Measurements from ENCODE around the gene JMY. TPM values are rescaled to one million over a fixed set of nuclear protein-coding genes. Genes with fewer than 3 reads are reported as not detected.
"Not testable (repeated sequence)": the region's sequence is repeated elsewhere in the genome, so short reads cannot be mapped to it uniquely, and the experiment has no call there.

Gene JMY
- total RNA-seq, 1 donor: 30.8 TPM

DNA sequence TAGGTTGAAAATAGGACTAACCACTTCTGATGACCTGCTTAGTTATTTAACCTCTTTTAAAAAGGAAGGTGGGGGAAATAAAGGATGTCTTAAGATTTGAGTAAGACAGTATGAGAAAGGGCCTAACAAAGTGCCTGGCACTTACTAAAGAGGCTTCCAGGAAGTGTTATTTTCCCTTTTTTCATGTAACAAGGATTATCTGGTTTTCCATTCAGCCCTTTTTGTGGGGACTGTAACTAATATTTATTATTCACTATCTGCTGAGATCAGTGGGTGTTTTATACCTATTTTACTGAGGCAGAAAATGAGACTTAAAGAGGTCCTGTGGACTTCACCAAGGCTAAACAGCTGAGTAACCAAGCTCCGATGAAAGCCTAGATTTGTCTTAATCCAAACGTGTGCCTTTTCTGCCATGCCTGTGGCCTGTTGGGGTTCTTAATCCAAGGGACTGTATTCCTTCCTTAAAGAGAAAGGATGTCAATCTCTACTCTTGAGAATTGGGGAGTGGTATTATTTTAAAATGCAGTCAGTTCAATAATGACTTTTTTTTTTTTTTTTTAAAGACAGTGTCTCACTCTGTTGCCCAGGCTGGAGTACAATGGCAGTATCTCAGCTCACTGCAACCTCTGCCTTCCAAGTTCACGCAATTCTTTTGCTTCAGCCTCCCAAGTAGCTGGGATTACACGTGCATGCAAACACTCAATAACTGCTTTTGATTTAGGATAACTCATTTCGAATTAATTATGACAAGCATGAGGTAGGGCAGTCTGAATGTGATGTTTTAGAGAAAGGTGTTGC, 6.5 kb downstream of the JMY start:
- peaks cover 12% of the 10 kb centered on the region for H3K4me1 ChIP-seq (ENCODE audit: insufficient read depth, low read length)
- peaks cover 39% of the 10 kb centered on the region for H4K20me1 ChIP-seq (ENCODE audit: insufficient read depth, low read length)
- H3K4me3 ChIP-seq (ENCODE audit: insufficient read depth, low read length): no peak overlapping the region
- DNase-seq (ENCODE audit: insufficient read length, low spot score, missing footprints): peak; percentile 47
- no peaks in the 10 kb centered on the region for H3K36me3 ChIP-seq (ENCODE audit: insufficient read depth, low read length)
- no peak overlapping the region for H3K4me2 ChIP-seq (ENCODE audit: insufficient read depth, low read length)
- H3K9me3 ChIP-seq (ENCODE audit: low read depth, low read length): no peaks in the 10 kb centered on the region
- H3K79me2 ChIP-seq (ENCODE audit: insufficient read depth, low read length): peaks cover 37% of the 10 kb centered on the region
- no peak overlapping the region for H2AFZ ChIP-seq (ENCODE audit: low read length)
- TF ChIP-seq, protein P1, sequence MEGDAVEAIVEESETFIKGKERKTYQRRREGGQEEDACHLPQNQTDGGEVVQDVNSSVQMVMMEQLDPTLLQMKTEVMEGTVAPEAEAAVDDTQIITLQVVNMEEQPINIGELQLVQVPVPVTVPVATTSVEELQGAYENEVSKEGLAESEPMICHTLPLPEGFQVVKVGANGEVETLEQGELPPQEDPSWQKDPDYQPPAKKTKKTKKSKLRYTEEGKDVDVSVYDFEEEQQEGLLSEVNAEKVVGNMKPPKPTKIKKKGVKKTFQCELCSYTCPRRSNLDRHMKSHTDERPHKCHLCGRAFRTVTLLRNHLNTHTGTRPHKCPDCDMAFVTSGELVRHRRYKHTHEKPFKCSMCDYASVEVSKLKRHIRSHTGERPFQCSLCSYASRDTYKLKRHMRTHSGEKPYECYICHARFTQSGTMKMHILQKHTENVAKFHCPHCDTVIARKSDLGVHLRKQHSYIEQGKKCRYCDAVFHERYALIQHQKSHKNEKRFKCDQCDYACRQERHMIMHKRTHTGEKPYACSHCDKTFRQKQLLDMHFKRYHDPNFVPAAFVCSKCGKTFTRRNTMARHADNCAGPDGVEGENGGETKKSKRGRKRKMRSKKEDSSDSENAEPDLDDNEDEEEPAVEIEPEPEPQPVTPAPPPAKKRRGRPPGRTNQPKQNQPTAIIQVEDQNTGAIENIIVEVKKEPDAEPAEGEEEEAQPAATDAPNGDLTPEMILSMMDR (IDR thresholded peaks at IDR 0.05; ENCODE audit: extremely low read depth, low read depth, low read length): no peak
- no peak overlapping the region for H3K27ac ChIP-seq (ENCODE audit: low read depth, low read length)
- H3K27me3 ChIP-seq (ENCODE audit: insufficient read depth, low read length): no peaks in the 10 kb centered on the region

DNA sequence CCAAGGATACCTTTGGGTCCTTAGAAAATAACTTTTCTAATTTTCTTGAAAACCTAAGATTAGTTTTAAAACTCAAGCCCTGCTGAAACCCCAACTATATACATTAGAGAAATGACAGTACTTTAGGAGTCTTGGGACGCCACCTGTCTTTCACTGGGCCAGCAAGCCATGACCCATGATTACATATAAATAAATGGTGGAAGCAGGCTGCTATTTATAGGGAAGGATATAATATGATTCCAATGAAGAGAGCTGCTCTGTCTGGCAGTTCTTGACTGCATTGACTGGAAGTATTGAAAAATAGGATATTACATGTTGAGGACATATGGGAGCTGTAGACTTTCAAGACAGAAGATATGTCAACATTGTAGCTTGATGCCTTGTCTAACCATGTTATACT, 7.3 kb downstream of the JMY start:
- Histone ChIP-seq H3K9me3 (ENCODE audit: low read depth, low read length) (no peaks in the 10 kb centered on the region), H3K27me3 (ENCODE audit: insufficient read depth, low read length) (no peaks in the 10 kb centered on the region), H2AFZ (ENCODE audit: low read length) (no peak overlapping the region), H3K79me2 (ENCODE audit: insufficient read depth, low read length) (peaks cover 31% of the 10 kb centered on the region), H3K27ac (ENCODE audit: low read depth, low read length) (no peak overlapping the region), H3K4me2 (ENCODE audit: insufficient read depth, low read length) (no peak overlapping the region), H3K4me1 (ENCODE audit: insufficient read depth, low read length) (peaks cover 4% of the 10 kb centered on the region), H4K20me1 (ENCODE audit: insufficient read depth, low read length) (peaks cover 33% of the 10 kb centered on the region), H3K36me3 (ENCODE audit: insufficient read depth, low read length) (no peaks in the 10 kb centered on the region), H3K4me3 (ENCODE audit: insufficient read depth, low read length) (no peak overlapping the region)
- TF ChIP-seq, protein P1 (IDR thresholded peaks at IDR 0.05; ENCODE audit: extremely low read depth, low read depth, low read length): no peak
- no peak for DNase-seq (ENCODE audit: insufficient read length, low spot score, missing footprints)

DNA sequence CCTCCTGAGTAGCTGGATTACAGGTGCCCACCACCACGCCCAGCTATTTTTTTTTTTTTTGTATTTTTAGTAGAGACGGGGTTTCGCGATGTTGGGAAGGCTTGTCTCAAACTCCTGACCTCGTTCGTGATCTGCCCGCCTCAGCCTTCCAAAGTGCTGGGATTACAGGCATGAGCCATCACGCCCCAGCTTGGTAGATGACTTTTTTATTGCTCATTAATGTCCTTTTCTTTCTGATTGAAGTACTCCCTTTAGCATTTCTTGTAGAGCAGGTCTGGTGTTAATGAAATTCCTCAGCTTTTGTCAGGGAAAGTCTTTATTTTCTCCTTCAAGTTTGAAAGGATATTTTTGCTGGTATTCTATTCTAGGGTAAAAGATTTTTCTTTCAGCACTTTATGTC, 18.1 kb downstream of the JMY start:
- not testable (repeated sequence) for H3K27me3 ChIP-seq (ENCODE audit: insufficient read depth, low read length); H3K4me1 ChIP-seq (ENCODE audit: insufficient read depth, low read length); H3K27ac ChIP-seq (ENCODE audit: low read depth, low read length); H3K9me3 ChIP-seq (ENCODE audit: low read depth, low read length); H3K36me3 ChIP-seq (ENCODE audit: insufficient read depth, low read length); DNase-seq (ENCODE audit: insufficient read length, low spot score, missing footprints); H2AFZ ChIP-seq (ENCODE audit: low read length); H3K79me2 ChIP-seq (ENCODE audit: insufficient read depth, low read length); H3K4me3 ChIP-seq (ENCODE audit: insufficient read depth, low read length); H3K4me2 ChIP-seq (ENCODE audit: insufficient read depth, low read length)
- peaks cover 35% of the 10 kb centered on the region for H4K20me1 ChIP-seq (ENCODE audit: insufficient read depth, low read length)

DNA sequence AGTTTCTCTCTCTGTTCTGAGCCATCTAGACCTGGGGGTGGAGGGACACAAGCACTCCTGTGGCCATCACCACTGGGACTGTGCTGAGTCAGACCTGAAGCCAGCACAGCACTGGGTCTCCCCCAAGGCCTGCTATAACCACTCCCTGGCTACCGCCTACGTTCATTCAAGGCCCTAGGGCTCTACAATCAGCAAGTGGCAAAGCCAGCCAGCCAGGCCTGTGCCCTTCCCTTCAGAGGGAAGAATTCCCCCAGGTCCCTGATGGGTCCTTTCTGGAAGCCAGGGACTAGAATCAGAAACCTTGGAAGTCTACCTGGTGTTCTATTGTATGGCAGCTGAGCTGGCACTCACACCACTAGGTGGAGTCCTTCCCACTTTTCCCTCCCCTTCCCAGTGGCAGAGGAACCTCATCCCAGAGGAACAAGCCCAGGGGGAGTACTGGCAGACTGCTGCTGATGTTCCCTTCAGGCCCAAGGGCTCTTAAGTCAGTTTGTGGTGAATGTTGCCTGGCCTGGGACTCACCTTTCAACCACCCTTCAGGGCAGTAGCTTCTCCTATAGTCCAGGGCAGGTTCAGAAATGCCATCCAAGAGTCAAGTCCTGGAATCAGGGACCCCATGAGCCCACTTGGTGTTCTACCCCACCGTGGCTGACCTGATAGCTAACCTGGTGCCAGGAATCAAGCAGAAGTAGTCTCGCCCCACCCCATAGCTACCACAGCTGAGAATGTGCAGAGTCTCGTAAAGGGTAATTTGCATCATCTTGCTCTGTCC, 20.0 kb downstream of the JMY start:
- DNase-seq (ENCODE audit: insufficient read length, low spot score, missing footprints): peak; percentile 66
- peaks cover 6% of the 10 kb centered on the region for H3K79me2 ChIP-seq (ENCODE audit: insufficient read depth, low read length)
- H2AFZ ChIP-seq (ENCODE audit: low read length): no peak overlapping the region
- TF ChIP-seq, protein P1 (IDR thresholded peaks at IDR 0.05; ENCODE audit: extremely low read depth, low read depth, low read length): peak; percentile 79
- no peaks in the 10 kb centered on the region for H3K27me3 ChIP-seq (ENCODE audit: insufficient read depth, low read length)
- H3K4me1 ChIP-seq (ENCODE audit: insufficient read depth, low read length): peaks cover 5% of the 10 kb centered on the region
- H3K36me3 ChIP-seq (ENCODE audit: insufficient read depth, low read length): no peaks in the 10 kb centered on the region
- no peak overlapping the region for H3K27ac ChIP-seq (ENCODE audit: low read depth, low read length)
- no peaks in the 10 kb centered on the region for H3K9me3 ChIP-seq (ENCODE audit: low read depth, low read length)
- H3K4me3 ChIP-seq (ENCODE audit: insufficient read depth, low read length): no peak overlapping the region
- no peak overlapping the region for H3K4me2 ChIP-seq (ENCODE audit: insufficient read depth, low read length)
- H4K20me1 ChIP-seq (ENCODE audit: insufficient read depth, low read length): peaks cover 34% of the 10 kb centered on the region
